ENCODE data around the gene PIKFYVE.

Gene PIKFYVE

GRCh38 chr2:208249296-208249695 is 16.8 kb upstream of the PIKFYVE start:
- no peak for TF ChIP-seq EP300 (IDR thresholded peaks at IDR 0.05; ENCODE audit: borderline replicate concordance)
- TF ChIP-seq YY1 (IDR thresholded peaks at IDR 0.05; ENCODE audit: low read depth): no peak
- TF ChIP-seq TEAD4 (IDR thresholded peaks at IDR 0.05): no peak
- TF ChIP-seq CEBPB (IDR thresholded peaks at IDR 0.05): no peak
- TF ChIP-seq ZBTB7A (IDR thresholded peaks at IDR 0.05; ENCODE audit: low read depth): no peak
- TF ChIP-seq TAF1 (IDR thresholded peaks at IDR 0.05; ENCODE audit: low read depth): no peak
- no peak for TF ChIP-seq USF1 (IDR thresholded peaks at IDR 0.05)
- TF ChIP-seq MAX (IDR thresholded peaks at IDR 0.05): no peak
- no peak for TF ChIP-seq EGR1 (IDR thresholded peaks at IDR 0.05)
- no peak for TF ChIP-seq TCF12 (IDR thresholded peaks at IDR 0.05; ENCODE audit: low read depth)
- no peak for TF ChIP-seq REST (IDR thresholded peaks at IDR 0.05; ENCODE audit: low read depth)
- TF ChIP-seq NFIC (IDR thresholded peaks at IDR 0.05): no peak
- TF ChIP-seq FOXM1 (IDR thresholded peaks at IDR 0.05; ENCODE audit: borderline replicate concordance, low read depth): no peak
- no peak for TF ChIP-seq CREB1 (IDR thresholded peaks at IDR 0.05; ENCODE audit: low read depth)
- TF ChIP-seq RAD21 (IDR thresholded peaks at IDR 0.05; ENCODE audit: low read depth): no peak

GRCh38 chr2:208250388-208250787 is 15.7 kb upstream of the PIKFYVE start:
- no peak for TF ChIP-seq REST (IDR thresholded peaks at IDR 0.05; ENCODE audit: low read depth)
- TF ChIP-seq CREB1 (IDR thresholded peaks at IDR 0.05; ENCODE audit: low read depth): no peak
- no peak for TF ChIP-seq YY1 (IDR thresholded peaks at IDR 0.05; ENCODE audit: low read depth)
- TF ChIP-seq NFIC (IDR thresholded peaks at IDR 0.05): no peak
- no peak for TF ChIP-seq MAX (IDR thresholded peaks at IDR 0.05)
- no peak for TF ChIP-seq EGR1 (IDR thresholded peaks at IDR 0.05)
- no peak for TF ChIP-seq ZBTB7A (IDR thresholded peaks at IDR 0.05; ENCODE audit: low read depth)
- TF ChIP-seq FOXM1 (IDR thresholded peaks at IDR 0.05; ENCODE audit: borderline replicate concordance, low read depth): no peak
- TF ChIP-seq CEBPB (IDR thresholded peaks at IDR 0.05): no peak

GRCh38 chr2:208251098-208251497 is 15.0 kb upstream of the PIKFYVE start:
- no peak for TF ChIP-seq USF1 (IDR thresholded peaks at IDR 0.05)
- TF ChIP-seq EP300 (IDR thresholded peaks at IDR 0.05; ENCODE audit: borderline replicate concordance): no peak
- no peak for TF ChIP-seq FOXM1 (IDR thresholded peaks at IDR 0.05; ENCODE audit: borderline replicate concordance, low read depth)
- TF ChIP-seq TCF12 (IDR thresholded peaks at IDR 0.05; ENCODE audit: low read depth): no peak

GRCh38 chr2:208252716-208253492 is 13.2 kb upstream of the PIKFYVE start:
- no peak for TF ChIP-seq TAF1 (IDR thresholded peaks at IDR 0.05; ENCODE audit: low read depth)
- TF ChIP-seq CREB1 (IDR thresholded peaks at IDR 0.05; ENCODE audit: low read depth): no peak
- no peak for TF ChIP-seq CEBPB (IDR thresholded peaks at IDR 0.05)
- TF ChIP-seq USF1 (IDR thresholded peaks at IDR 0.05): no peak
- no peak for TF ChIP-seq EGR1 (IDR thresholded peaks at IDR 0.05)
- no peak for TF ChIP-seq NFIC (IDR thresholded peaks at IDR 0.05)
- no peak for TF ChIP-seq ZBTB7A (IDR thresholded peaks at IDR 0.05; ENCODE audit: low read depth)
- no peak for TF ChIP-seq EP300 (IDR thresholded peaks at IDR 0.05; ENCODE audit: borderline replicate concordance)
- TF ChIP-seq FOXM1 (IDR thresholded peaks at IDR 0.05; ENCODE audit: borderline replicate concordance, low read depth): no peak
- no peak for TF ChIP-seq REST (IDR thresholded peaks at IDR 0.05; ENCODE audit: low read depth)
- TF ChIP-seq MAX (IDR thresholded peaks at IDR 0.05): no peak
- no peak for TF ChIP-seq TCF12 (IDR thresholded peaks at IDR 0.05; ENCODE audit: low read depth)
- TF ChIP-seq RAD21 (IDR thresholded peaks at IDR 0.05; ENCODE audit: low read depth): no peak
- no peak for TF ChIP-seq TEAD4 (IDR thresholded peaks at IDR 0.05)
- no peak for TF ChIP-seq YY1 (IDR thresholded peaks at IDR 0.05; ENCODE audit: low read depth)

All from Ishikawa (cell line).